ENCODE data around the gene CARM1.

Gene CARM1

DNA sequence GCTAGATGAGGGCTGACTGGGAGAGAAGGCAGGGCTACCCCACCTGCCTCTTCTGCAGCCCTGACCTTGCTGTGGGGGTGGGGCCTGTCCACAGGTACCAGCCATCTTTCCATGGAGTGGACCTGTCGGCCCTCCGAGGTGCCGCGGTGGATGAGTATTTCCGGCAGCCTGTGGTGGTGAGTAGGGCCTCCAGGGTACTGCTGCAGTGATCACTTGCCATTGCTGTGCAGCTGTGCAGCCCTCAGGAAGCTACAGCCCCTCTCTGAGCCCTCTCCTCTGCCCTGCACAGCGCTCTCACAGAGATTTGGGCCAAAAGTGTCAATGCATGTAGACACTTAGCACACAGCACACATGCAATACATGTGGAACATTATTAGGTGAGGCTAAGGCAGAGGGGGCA is 45.2 kb downstream of the CARM1 start:
- Histone ChIP-seq H3K9me3 (ENCODE audit: control insufficient read depth, low read length) (no peaks in the 10 kb centered on the region), H3K4me1 (ENCODE audit: control insufficient read depth, insufficient read depth, low read length) (peaks cover 14% of the 10 kb centered on the region), H3K36me3 (ENCODE audit: control insufficient read depth, insufficient read depth, low read length, severe bottlenecking) (peaks cover 43% of the 10 kb centered on the region), H3K4me3 (ENCODE audit: low read length) (no peak overlapping the region), H3K9ac (ENCODE audit: low read length) (no peak overlapping the region), H3K27me3 (replicated peaks; ENCODE audit: control insufficient read depth, insufficient read depth, low read length) (no peaks in the 10 kb centered on the region)
- no peak for DNase-seq (ENCODE audit: low read depth)

- Histone ChIP-seq H3K4me1 (ENCODE audit: control insufficient read depth, insufficient read depth, low read length) (peaks cover 14% of the 10 kb centered on the region), H3K36me3 (ENCODE audit: control insufficient read depth, insufficient read depth, low read length, severe bottlenecking) (peaks cover 47% of the 10 kb centered on the region), H3K27me3 (replicated peaks; ENCODE audit: control insufficient read depth, insufficient read depth, low read length) (no peaks in the 10 kb centered on the region)
These were observed 47.0 kb downstream of the CARM1 start for GRCh38 chr19:10918359-10918758.

GRCh38 chr19:10919352-10920287 is 48.3 kb downstream of the CARM1 start:
- DNase-seq (ENCODE audit: low read depth), result no peak
- peaks cover 57% of the 10 kb centered on the region for H3K36me3 ChIP-seq (ENCODE audit: control insufficient read depth, insufficient read depth, low read length, severe bottlenecking)
- H3K9me3 ChIP-seq (ENCODE audit: control insufficient read depth, low read length), result no peaks in the 10 kb centered on the region
- H3K9ac ChIP-seq (ENCODE audit: low read length), result no peak overlapping the region
- no peak overlapping the region for H3K4me3 ChIP-seq (ENCODE audit: low read length)
- no peaks in the 10 kb centered on the region for H3K27me3 ChIP-seq (replicated peaks; ENCODE audit: control insufficient read depth, insufficient read depth, low read length)
- peaks cover 14% of the 10 kb centered on the region for H3K4me1 ChIP-seq (ENCODE audit: control insufficient read depth, insufficient read depth, low read length)

More at GRCh38 chr19:10918359-10918758, 47.0 kb downstream of the CARM1 start:
- no peaks in the 10 kb centered on the region for H3K9me3 ChIP-seq (ENCODE audit: control insufficient read depth, low read length)
- H3K9ac ChIP-seq (ENCODE audit: low read length), result no peak overlapping the region
- H3K4me3 ChIP-seq (ENCODE audit: low read length), result no peak overlapping the region
- no peak for DNase-seq (ENCODE audit: low read depth)

DNA sequence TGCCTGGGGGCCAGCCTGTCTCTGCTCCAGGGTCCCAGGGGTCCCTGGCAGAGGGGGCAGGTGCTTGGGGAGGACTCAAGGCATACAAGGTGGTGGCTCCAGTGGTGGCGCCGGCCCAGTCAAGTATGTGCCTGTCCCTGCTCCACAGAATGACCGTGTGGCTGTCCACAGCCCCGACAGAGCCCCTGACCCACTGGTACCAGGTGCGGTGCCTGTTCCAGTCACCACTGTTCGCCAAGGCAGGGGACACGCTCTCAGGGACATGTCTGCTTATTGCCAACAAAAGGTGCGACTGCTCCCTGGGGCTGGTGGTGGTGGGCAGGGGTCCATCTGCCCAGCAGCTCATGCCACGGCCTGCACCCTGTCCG is 48.9 kb downstream of the CARM1 start:
- no peaks in the 10 kb centered on the region for H3K27me3 ChIP-seq (replicated peaks; ENCODE audit: control insufficient read depth, insufficient read depth, low read length)
- H3K36me3 ChIP-seq (ENCODE audit: control insufficient read depth, insufficient read depth, low read length, severe bottlenecking), result peaks cover 58% of the 10 kb centered on the region

GRCh38 chr19:10920781-10921180 is 49.4 kb downstream of the CARM1 start:
- no peak overlapping the region for H3K4me3 ChIP-seq (ENCODE audit: low read length)
- no peak for DNase-seq (ENCODE audit: low read depth)
- no peak overlapping the region for H3K9ac ChIP-seq (ENCODE audit: low read length)
- H3K27me3 ChIP-seq (replicated peaks; ENCODE audit: control insufficient read depth, insufficient read depth, low read length), result no peaks in the 10 kb centered on the region
- H3K36me3 ChIP-seq (ENCODE audit: control insufficient read depth, insufficient read depth, low read length, severe bottlenecking), result peaks cover 62% of the 10 kb centered on the region
- H3K9me3 ChIP-seq (ENCODE audit: control insufficient read depth, low read length), result no peaks in the 10 kb centered on the region
- peaks cover 3% of the 10 kb centered on the region for H3K4me1 ChIP-seq (ENCODE audit: control insufficient read depth, insufficient read depth, low read length)

More for the DNA sequence above, 48.9 kb downstream of the CARM1 start:
- H3K9ac ChIP-seq (ENCODE audit: low read length), result no peak overlapping the region
- no peak overlapping the region for H3K4me3 ChIP-seq (ENCODE audit: low read length)
- no peak for DNase-seq (ENCODE audit: low read depth)
- H3K9me3 ChIP-seq (ENCODE audit: control insufficient read depth, low read length), result no peaks in the 10 kb centered on the region
- H3K4me1 ChIP-seq (ENCODE audit: control insufficient read depth, insufficient read depth, low read length), result peaks cover 8% of the 10 kb centered on the region

DNA sequence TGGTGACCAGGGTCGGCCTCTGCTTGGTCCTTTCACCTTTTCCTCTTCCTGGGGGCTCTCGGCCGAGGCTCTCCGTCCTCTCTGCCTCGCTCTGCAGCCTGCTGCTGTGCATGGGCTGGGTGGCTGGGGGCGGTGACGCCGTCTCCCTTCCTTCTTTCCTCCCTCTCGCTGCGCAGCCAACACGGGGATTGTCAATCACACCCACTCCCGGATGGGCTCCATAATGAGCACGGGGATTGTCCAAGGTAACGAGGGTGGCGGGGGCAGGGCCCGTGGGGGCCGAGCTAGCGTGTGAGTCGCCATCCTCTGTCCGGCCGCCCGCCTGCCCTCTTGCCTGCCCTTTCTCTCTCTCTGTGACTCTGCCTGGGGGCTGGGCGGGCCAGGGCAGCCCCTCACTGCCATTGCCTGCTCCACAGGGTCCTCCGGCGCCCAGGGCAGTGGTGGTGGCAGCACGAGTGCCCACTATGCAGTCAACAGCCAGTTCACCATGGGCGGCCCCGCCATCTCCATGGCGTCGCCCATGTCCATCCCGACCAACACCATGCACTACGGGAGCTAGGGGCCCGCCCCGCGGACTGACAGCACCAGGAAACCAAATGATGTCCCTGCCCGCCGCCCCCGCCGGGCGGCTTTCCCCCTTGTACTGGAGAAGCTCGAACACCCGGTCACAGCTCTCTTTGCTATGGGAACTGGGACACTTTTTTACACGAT is 50.0 kb downstream of the CARM1 start:
- H3K4me3 ChIP-seq (ENCODE audit: low read length), result no peak overlapping the region
- no peaks in the 10 kb centered on the region for H3K4me1 ChIP-seq (ENCODE audit: control insufficient read depth, insufficient read depth, low read length)
- H3K36me3 ChIP-seq (ENCODE audit: control insufficient read depth, insufficient read depth, low read length, severe bottlenecking), result peaks cover 60% of the 10 kb centered on the region
- H3K27me3 ChIP-seq (replicated peaks; ENCODE audit: control insufficient read depth, insufficient read depth, low read length), result no peaks in the 10 kb centered on the region
- H3K9me3 ChIP-seq (ENCODE audit: control insufficient read depth, low read length), result no peaks in the 10 kb centered on the region
- DNase-seq (ENCODE audit: low read depth), result no peak
- H3K9ac ChIP-seq (ENCODE audit: low read length), result no peak overlapping the region

DNA sequence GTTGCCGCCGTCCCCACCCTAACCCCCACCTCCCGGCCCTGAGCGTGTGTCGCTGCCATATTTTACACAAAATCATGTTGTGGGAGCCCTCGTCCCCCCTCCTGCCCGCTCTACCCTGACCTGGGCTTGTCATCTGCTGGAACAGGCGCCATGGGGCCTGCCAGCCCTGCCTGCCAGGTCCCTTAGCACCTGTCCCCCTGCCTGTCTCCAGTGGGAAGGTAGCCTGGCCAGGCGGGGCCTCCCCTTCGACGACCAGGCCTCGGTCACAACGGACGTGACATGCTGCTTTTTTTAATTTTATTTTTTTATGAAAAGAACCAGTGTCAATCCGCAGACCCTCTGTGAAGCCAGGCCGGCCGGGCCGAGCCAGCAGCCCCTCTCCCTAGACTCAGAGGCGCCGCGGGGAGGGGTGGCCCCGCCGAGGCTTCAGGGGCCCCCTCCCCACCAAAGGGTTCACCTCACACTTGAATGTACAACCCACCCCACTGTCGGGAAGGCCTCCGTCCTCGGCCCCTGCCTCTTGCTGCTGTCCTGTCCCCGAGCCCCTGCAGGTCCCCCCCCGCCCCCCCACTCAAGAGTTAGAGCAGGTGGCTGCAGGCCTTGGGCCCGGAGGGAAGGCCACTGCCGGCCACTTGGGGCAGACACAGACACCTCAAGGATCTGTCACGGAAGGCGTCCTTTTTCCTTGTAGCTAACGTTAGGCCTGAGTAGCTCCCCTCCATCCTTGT is 50.7 kb downstream of the CARM1 start:
- Histone ChIP-seq H3K4me1 (ENCODE audit: control insufficient read depth, insufficient read depth, low read length) (peaks cover under 1% of the 10 kb centered on the region), H3K27me3 (replicated peaks; ENCODE audit: control insufficient read depth, insufficient read depth, low read length) (no peaks in the 10 kb centered on the region), H3K4me3 (ENCODE audit: low read length) (no peak overlapping the region), H3K36me3 (ENCODE audit: control insufficient read depth, insufficient read depth, low read length, severe bottlenecking) (peaks cover 55% of the 10 kb centered on the region), H3K9me3 (ENCODE audit: control insufficient read depth, low read length) (no peaks in the 10 kb centered on the region), H3K9ac (ENCODE audit: low read length) (no peak overlapping the region)
- no peak for DNase-seq (ENCODE audit: low read depth)

DNA sequence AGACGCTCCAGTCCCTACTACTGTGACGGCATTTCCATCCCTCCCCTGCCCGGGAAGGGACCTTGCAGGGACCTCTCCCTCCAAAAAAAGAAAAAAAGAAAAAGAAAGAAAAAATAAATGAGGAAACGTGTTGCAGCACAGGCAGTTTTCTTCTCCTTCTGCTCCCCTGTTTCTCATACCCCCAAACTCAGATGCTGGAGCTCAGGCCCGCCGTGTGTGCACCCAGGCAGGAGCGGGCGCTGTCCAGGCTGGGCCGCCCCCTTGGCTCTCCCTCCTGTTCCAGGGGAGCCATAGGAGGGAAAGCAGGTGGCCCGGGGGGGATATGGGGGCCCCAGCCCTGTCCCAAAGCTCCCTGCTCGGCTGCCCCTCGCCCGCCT is 51.3 kb downstream of the CARM1 start:
- Histone ChIP-seq H3K9me3 (ENCODE audit: control insufficient read depth, low read length) (no peaks in the 10 kb centered on the region), H3K36me3 (ENCODE audit: control insufficient read depth, insufficient read depth, low read length, severe bottlenecking) (peaks cover 55% of the 10 kb centered on the region), H3K4me3 (ENCODE audit: low read length) (no peak overlapping the region), H3K4me1 (ENCODE audit: control insufficient read depth, insufficient read depth, low read length) (peaks cover 6% of the 10 kb centered on the region), H3K27me3 (replicated peaks; ENCODE audit: control insufficient read depth, insufficient read depth, low read length) (no peaks in the 10 kb centered on the region), H3K9ac (ENCODE audit: low read length) (no peak overlapping the region)
- no peak for DNase-seq (ENCODE audit: low read depth)

DNA sequence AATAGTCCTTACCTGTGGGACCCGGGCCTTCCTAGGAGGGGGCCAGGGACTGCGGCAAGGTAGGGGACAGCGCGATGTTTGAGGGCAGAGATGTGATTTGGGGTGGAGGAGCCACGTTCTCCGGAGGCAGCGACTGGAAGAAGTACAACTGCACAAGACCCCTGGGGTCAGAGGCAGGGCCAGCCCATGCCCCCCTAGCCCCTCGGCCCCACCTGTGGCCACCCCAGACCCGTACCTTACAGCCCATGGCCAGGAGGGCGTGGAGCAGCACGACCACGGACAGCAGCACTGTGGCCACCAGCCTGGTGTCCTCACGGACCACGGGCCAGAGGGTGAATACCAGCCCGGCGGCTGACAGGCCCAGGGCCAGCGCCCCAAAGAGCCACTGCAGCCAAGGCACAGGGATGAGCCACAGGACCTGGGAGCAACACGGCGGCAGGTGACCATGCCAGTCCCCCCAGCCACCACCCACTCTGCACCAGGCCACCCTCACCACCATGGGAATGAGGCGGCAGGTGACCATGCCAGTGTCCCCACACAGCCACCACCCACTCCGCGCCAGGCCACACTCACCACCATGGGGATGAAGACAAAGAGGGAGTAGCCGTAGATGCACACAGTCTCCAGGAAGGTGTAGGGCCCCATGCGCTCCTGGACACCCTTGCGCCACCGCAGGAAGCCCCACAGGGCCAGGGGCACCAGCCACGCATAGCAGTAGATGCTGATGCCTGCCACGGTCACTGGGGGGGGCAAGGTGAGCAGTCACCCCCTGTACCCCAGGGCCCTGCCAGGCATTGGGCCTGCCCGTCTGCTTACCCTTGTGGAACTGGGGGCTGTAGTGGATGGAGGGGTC is 52.1 kb downstream of the CARM1 start:
- H3K4me1 ChIP-seq (ENCODE audit: control insufficient read depth, insufficient read depth, low read length), result peaks cover 11% of the 10 kb centered on the region
- H3K36me3 ChIP-seq (ENCODE audit: control insufficient read depth, insufficient read depth, low read length, severe bottlenecking), result peaks cover 55% of the 10 kb centered on the region
- H3K27me3 ChIP-seq (replicated peaks; ENCODE audit: control insufficient read depth, insufficient read depth, low read length), result no peaks in the 10 kb centered on the region
- DNase-seq (ENCODE audit: low read depth), result no peak
- no peak overlapping the region for H3K9ac ChIP-seq (ENCODE audit: low read length)
- H3K4me3 ChIP-seq (ENCODE audit: low read length), result no peak overlapping the region
- H3K9me3 ChIP-seq (ENCODE audit: control insufficient read depth, low read length), result no peaks in the 10 kb centered on the region

GRCh38 chr19:10924597-10924996 is 53.2 kb downstream of the CARM1 start:
- Histone ChIP-seq H3K4me1 (ENCODE audit: control insufficient read depth, insufficient read depth, low read length) (peaks cover 15% of the 10 kb centered on the region), H3K4me3 (ENCODE audit: low read length) (no peak overlapping the region), H3K36me3 (ENCODE audit: control insufficient read depth, insufficient read depth, low read length, severe bottlenecking) (peaks cover 47% of the 10 kb centered on the region), H3K9ac (ENCODE audit: low read length) (no peak overlapping the region), H3K9me3 (ENCODE audit: control insufficient read depth, low read length) (no peaks in the 10 kb centered on the region), H3K27me3 (replicated peaks; ENCODE audit: control insufficient read depth, insufficient read depth, low read length) (no peaks in the 10 kb centered on the region)
- DNase-seq (ENCODE audit: low read depth), result no peak

Measured in adipocyte (in vitro differentiated cells).